Transverse colon (tissue), 4 donors: ENCODE data around the gene HCFC1. TPM values are rescaled to one million over a fixed set of nuclear protein-coding genes. Genes with fewer than 3 reads are reported as not detected.

ENCODE experiments used
- DNase-seq: peaks from one replicate; pipeline ENCODE4 v3.0.0-alpha.2; 2019
- H3K27ac ChIP-seq, 4 donors: fragments of 200-600 bp; sonication (generic); 2 replicates each; pipeline ENCODE4 v1.5.1; 2016 to 2018; ENCODE audit warnings: inconsistent platforms in 4 of 4
- H3K27me3 ChIP-seq: fragments of 200-600 bp; sonication (generic); 2 replicates; pipeline ENCODE4 v1.5.1; 2017; ENCODE audit warnings: inconsistent platforms
- H3K36me3 ChIP-seq, 4 donors: fragments of 200-600 bp; sonication (generic); 2 replicates each; pipeline ENCODE4 v1.5.1; 2017 to 2019; ENCODE audit warnings: inconsistent platforms in 4 of 4
- H3K4me1 ChIP-seq, 4 donors: fragments of 200-600 bp; sonication (generic); 2 replicates each; pipeline ENCODE4 v1.5.1; 2017 to 2020; ENCODE audit warnings: inconsistent platforms in 4 of 4
- H3K4me3 ChIP-seq, 4 donors: fragments of 200-600 bp; sonication (generic); 1 replicate in 1 of 4; 2 replicates in 3 of 4; pipeline versions ENCODE4 v1.5.1 to v1.6.1; 2017 to 2019; ENCODE audit warnings: inconsistent platforms in 4 of 4
- H3K9me3 ChIP-seq, 2 donors: fragments of 200-600 bp; sonication (generic); 2 replicates each; pipeline ENCODE4 v1.5.1; 2017 to 2019; ENCODE audit warnings: inconsistent platforms in 2 of 2
- EP300 ChIP-seq: sonication (generic); formaldehyde crosslinking; IDR thresholded peaks from one replicate; pipeline ENCODE4 v1.6.1; 2017; ENCODE audit warnings: antibody characterized with exemption, low read depth
- POLR2A ChIP-seq: fragments of 450-650 bp; IDR thresholded peaks from one replicate; pipeline ENCODE4 v1.6.1; 2016; ENCODE audit warnings: antibody characterized with exemption, mild to moderate bottlenecking, moderate library complexity
- POLR2AphosphoS5 ChIP-seq, 3 donors: sonication (generic); formaldehyde crosslinking; IDR thresholded peaks; one replicate each; pipeline ENCODE4 v1.6.1; 2016; ENCODE audit warnings: antibody characterized with exemption in 3 of 3
- WGBS, 2 donors: methylation state at CpG; one replicate each; pipeline ENCODE4 v1.1.5; 2018; ENCODE audit warnings: low coverage in 1 of 2; 5-methylcytosine and 5-hydroxymethylcytosine counted together
- in situ Hi-C, 4 donors: fragments of 200-750 bp; cut with MboI; loops; one replicate each; pipeline versions ENCODE4 v1.15.0 to v1.15.1; 2017; ENCODE audit warnings: low sequenced_read_pairs in 3 of 4, low pct_ligation_motif_present in 1 of 4, low pct_unique_long_range_greater_than_20kb in 1 of 4
- intact Hi-C: fragments of 100-400 bp; cut with DNase I; formaldehyde crosslinking; loops from one replicate; pipeline ENCODE4 v1.15.1; 2023; ENCODE audit warnings: low total_unique reads
- total RNA-seq, 4 donors: library from RNA; depleted of rRNA; stranded (reverse); fragments of >200 nt; gene quantifications; one replicate each; pipeline ENCODE4 v1.1.0, GENCODE V29; 2016
- TF ChIP-seq, protein P1 (sequence below), 5 experiments: fragments of 200-600 bp in 3 of 5; fragments of 450-650 bp in 2 of 5; sonication (generic) in 3 of 5; IDR thresholded peaks; 1 replicate in 2 of 5; 2 replicates in 3 of 5; pipeline ENCODE4 v1.5.1; 2016 to 2017; ENCODE audit warnings: antibody characterized with exemption in 5 of 5, inconsistent platforms in 3 of 5, mild to moderate bottlenecking in 2 of 5, moderate library complexity in 1 of 5

The HCFC1 gene
- total RNA-seq, 4 donors from 2014 or later: 34.0 to 68.5 (median 49.8) TPM

GRCh38 chrX:153969904-153970356 is 1.7 kb downstream of the HCFC1 start:
- Histone ChIP-seq H3K27ac (peak overlapping the region; percentile 94 to 100 (median 98)), H3K4me3 (peak overlapping the region; percentile 63 to 91 (median 86)), H3K4me1 (peaks cover 11 to 58% (median 50%) of the 10 kb centered on the region in 4 donors), H3K27me3 (no peaks in the 10 kb centered on the region), H3K9me3 (no peaks in the 10 kb centered on the region), H3K36me3 (no peaks in the 10 kb centered on the region)
- in situ Hi-C loops: loop anchor here in 2 of 4 donors (25.0 kb wide), 2 partner anchors 208 to 567 kb away; partner anchors contain the start of genes G6PD (in 1 of the 2), IKBKG (in 1 of the 2) and PLXNB3 (in 1 of the 2)
- TF ChIP-seq POLR2A (no peak), POLR2AphosphoS5 (IDR thresholded peaks at IDR 0.05) (no peak), EP300 (no peak)
- TF ChIP-seq, protein P1, sequence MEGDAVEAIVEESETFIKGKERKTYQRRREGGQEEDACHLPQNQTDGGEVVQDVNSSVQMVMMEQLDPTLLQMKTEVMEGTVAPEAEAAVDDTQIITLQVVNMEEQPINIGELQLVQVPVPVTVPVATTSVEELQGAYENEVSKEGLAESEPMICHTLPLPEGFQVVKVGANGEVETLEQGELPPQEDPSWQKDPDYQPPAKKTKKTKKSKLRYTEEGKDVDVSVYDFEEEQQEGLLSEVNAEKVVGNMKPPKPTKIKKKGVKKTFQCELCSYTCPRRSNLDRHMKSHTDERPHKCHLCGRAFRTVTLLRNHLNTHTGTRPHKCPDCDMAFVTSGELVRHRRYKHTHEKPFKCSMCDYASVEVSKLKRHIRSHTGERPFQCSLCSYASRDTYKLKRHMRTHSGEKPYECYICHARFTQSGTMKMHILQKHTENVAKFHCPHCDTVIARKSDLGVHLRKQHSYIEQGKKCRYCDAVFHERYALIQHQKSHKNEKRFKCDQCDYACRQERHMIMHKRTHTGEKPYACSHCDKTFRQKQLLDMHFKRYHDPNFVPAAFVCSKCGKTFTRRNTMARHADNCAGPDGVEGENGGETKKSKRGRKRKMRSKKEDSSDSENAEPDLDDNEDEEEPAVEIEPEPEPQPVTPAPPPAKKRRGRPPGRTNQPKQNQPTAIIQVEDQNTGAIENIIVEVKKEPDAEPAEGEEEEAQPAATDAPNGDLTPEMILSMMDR (IDR thresholded peaks at IDR 0.05): no peak
- DNase-seq: no peak
- 27% methylated on average over 25 of the region's 26 CpGs; no CpG with 5 or more reads in 1 of the 2 donors for WGBS, 2 donors
- intact Hi-C loops: no loop called here

- in situ Hi-C loops: loop anchor here in 2 of 4 donors (25.0 kb wide), 2 partner anchors 207 to 568 kb away; partner anchors contain the start of genes G6PD (in 1 of the 2), IKBKG (in 1 of the 2) and PLXNB3 (in 1 of the 2)
- no peaks in the 10 kb centered on the region for H3K9me3 ChIP-seq
- intact Hi-C loops: no loop called here
- DNase-seq: no peak
- H3K27me3 ChIP-seq: no peaks in the 10 kb centered on the region
- peak overlapping the region; percentile 94 to 100 (median 98) for H3K27ac ChIP-seq
- no peaks in the 10 kb centered on the region for H3K36me3 ChIP-seq
- H3K4me3 ChIP-seq: peak overlapping the region; percentile 9 to 91 (median 73)
- TF ChIP-seq EP300 (no peak), POLR2AphosphoS5 (IDR thresholded peaks at IDR 0.05) (no peak), POLR2A (no peak)
- TF ChIP-seq, protein P1 (IDR thresholded peaks at IDR 0.05): no peak
- WGBS, 2 donors: 42% methylated on average over 25 of the region's 25 CpGs; no CpG with 5 or more reads in 1 of the 2 donors
- H3K4me1 ChIP-seq: peaks cover 11 to 52% (median 44%) of the 10 kb centered on the region in 4 donors
Observed at GRCh38 chrX:153969125-153969903, 2.3 kb downstream of the HCFC1 start.

- H3K36me3 ChIP-seq: no peaks in the 10 kb centered on the region
- TF ChIP-seq POLR2AphosphoS5 (IDR thresholded peaks at IDR 0.05) (no peak), POLR2A (no peak), EP300 (no peak)
- TF ChIP-seq, protein P1 (IDR thresholded peaks at IDR 0.05): no peak
- 49% methylated on average over 12 of the region's 12 CpGs; no CpG with 5 or more reads in 1 of the 2 donors for WGBS, 2 donors
- peaks cover 11 to 47% (median 39%) of the 10 kb centered on the region in 4 donors for H3K4me1 ChIP-seq
- peak overlapping the region in 3 of 4 donors; percentile 63 to 91 (median 83) for H3K4me3 ChIP-seq
- DNase-seq: peak; percentile 46
- peak overlapping the region; percentile 94 to 100 (median 98) for H3K27ac ChIP-seq
- intact Hi-C loops: no loop called here
- H3K27me3 ChIP-seq: no peaks in the 10 kb centered on the region
- in situ Hi-C loops: loop anchor here in 2 of 4 donors (25.0 kb wide), 2 partner anchors 206 to 569 kb away; partner anchors contain the start of genes G6PD (in 1 of the 2), IKBKG (in 1 of the 2) and PLXNB3 (in 1 of the 2)
- H3K9me3 ChIP-seq: no peaks in the 10 kb centered on the region
Observed at GRCh38 chrX:153968754-153969124, 2.9 kb downstream of the HCFC1 start.

DNA sequence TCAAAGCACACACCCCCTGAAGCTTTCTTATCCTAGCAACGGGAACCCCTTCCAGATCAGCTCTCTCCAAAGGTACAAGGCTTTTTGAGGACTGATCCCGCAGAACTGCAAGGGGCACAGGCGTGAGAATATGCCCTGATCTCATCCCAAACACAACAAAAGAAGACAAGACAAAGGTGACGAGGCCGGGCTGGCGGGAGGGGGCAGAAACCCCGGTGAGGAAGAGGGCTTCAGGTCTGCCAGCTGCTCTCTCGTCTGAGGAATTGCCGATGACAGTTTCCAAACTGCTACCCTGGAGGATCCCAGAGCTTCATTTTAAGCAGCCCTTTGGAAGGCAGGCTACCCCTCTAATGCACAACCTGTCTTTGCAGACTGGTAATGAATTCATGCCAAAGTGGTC is 3.4 kb downstream of the HCFC1 start:
- Histone ChIP-seq H3K27me3 (no peaks in the 10 kb centered on the region), H3K4me1 (peaks cover 11 to 42% (median 34%) of the 10 kb centered on the region in 4 donors), H3K4me3 (peak overlapping the region in 1 of 4 donors; percentile 91), H3K36me3 (no peaks in the 10 kb centered on the region), H3K27ac (peak overlapping the region; percentile 94 to 100 (median 98)), H3K9me3 (no peaks in the 10 kb centered on the region)
- intact Hi-C loops (no loop called here), in situ Hi-C loops (loop anchor here in 2 of 4 donors (25.0 kb wide), 2 partner anchors 206 to 569 kb away; partner anchors contain the start of genes G6PD (in 1 of the 2), IKBKG (in 1 of the 2) and PLXNB3 (in 1 of the 2))
- DNase-seq: no peak
- TF ChIP-seq POLR2A: no peak
- TF ChIP-seq EP300: no peak
- TF ChIP-seq, protein P1 (IDR thresholded peaks at IDR 0.05): no peak
- TF ChIP-seq POLR2AphosphoS5 (IDR thresholded peaks at IDR 0.05): no peak
- 60% methylated on average over 9 of the region's 9 CpGs; no CpG with 5 or more reads in 1 of the 2 donors for WGBS, 2 donors
